ENCODE results near the gene IGSF11. TPM values are rescaled to one million over a fixed set of nuclear protein-coding genes. Genes with fewer than 3 reads are reported as not detected.

Gene IGSF11
- total RNA-seq, 2 experiments from 2014 or later: 2.0 to 2.5 TPM

GRCh38 chr3:118850687-118851086 is 184.0 kb downstream of the IGSF11 start:
- Mint-ChIP-seq H3K36me3 (ENCODE audit: low read depth) (no peaks in the 10 kb centered on the region), H3K27ac (no peak overlapping the region), H3K27me3 (ENCODE audit: low read depth) (no peaks in the 10 kb centered on the region), H3K4me3 (no peak overlapping the region), H3K4me1 (ENCODE audit: low read depth) (peaks cover 9% of the 10 kb centered on the region), H3K9me3 (ENCODE audit: insufficient read depth) (peaks cover 4% of the 10 kb centered on the region)
- ATAC-seq (no peak), DNase-seq (no peak)
- POLR2A ChIA-PET: no interaction called here
- CTCF ChIA-PET: interaction anchor here (2.4 kb wide), 1 partner anchor 33 kb away, joined by 9 read pairs; no protein-coding TSS in a partner anchor

Other genes with a start within 250 kb of the IGSF11 start
- not detected for gene TEX55, start 111.3 kb upstream of the IGSF11 start, total RNA-seq
- gene UPK1B, start 138.8 kb upstream of the IGSF11 start, total RNA-seq: not detected
- gene B4GALT4, start 206.0 kb upstream of the IGSF11 start, total RNA-seq: 10 to 100 TPM; 16.3 to 16.4 TPM